IMR-90 (cell line): ENCODE measurements around the gene GCDH. TPM values are rescaled to one million over a fixed set of nuclear protein-coding genes. Genes with fewer than 3 reads are reported as not detected.
A peak's percentile ranks its signal among the peaks of the same experiment; 100 is the strongest.

Experiments used
- ATAC-seq: fragments of 200-7000 bp; cut with Tn5 transposase; 2 replicates; pipeline ENCODE4 v1.9.1; 2020; ENCODE audit warnings: low read depth, mild to moderate bottlenecking, moderate library complexity
- BruUV-seq: library from RNA; stranded (reverse); fragments of 400-500 nt; replicated peaks from 2 replicates; lab custom pipeline; 2021; lab: Mats Ljungman, UMichigan
- CTCF ChIA-PET: fragments of 300-600 bp; formaldehyde crosslinking; extraction: SDS; loops from one replicate; lab custom pipeline; 2021; ENCODE audit warnings: antibody characterized with exemption; lab: Yijun Ruan, JAX
- POLR2A ChIA-PET: fragments of 300-600 bp; sonication (Branson Sonifier 250); formaldehyde crosslinking; loops from one replicate; lab custom pipeline; 2022; ENCODE audit warnings: antibody characterized with exemption; ENCODE audit not compliant: unreplicated experiment; lab: Charles Lee
- DNase-seq: peaks from one replicate; pipeline ENCODE4 v3.0.0; 2013
- H2AFZ ChIP-seq: replicated peaks from 2 replicates; pipeline ENCODE3; 2013; ENCODE audit warnings: low read length, mild to moderate bottlenecking; ENCODE audit not compliant: poor library complexity
- H2AK5ac ChIP-seq: 2 replicates; pipeline ENCODE4 v1.6.1; 2013; ENCODE audit warnings: low read depth, low read length, inconsistent platforms
- H2AK9ac ChIP-seq: replicated peaks from 2 replicates; pipeline ENCODE3; 2013; ENCODE audit warnings: mild to moderate bottlenecking, low read depth, low read length, moderate library complexity; ENCODE audit not compliant: poor library complexity
- H2BK120ac ChIP-seq: 2 replicates; pipeline ENCODE4 v1.6.1; 2013; ENCODE audit warnings: low read depth, low read length, inconsistent platforms
- H2BK15ac ChIP-seq: 3 replicates; pipeline ENCODE4 v1.6.1; 2013; ENCODE audit warnings: low read depth, low read length, inconsistent platforms
- H2BK20ac ChIP-seq: 2 replicates; pipeline ENCODE4 v1.6.1; 2013; ENCODE audit warnings: low read depth, mild to moderate bottlenecking, inconsistent platforms, low read length, moderate library complexity
- H2BK5ac ChIP-seq: 2 replicates; pipeline ENCODE4 v1.6.1; 2013; ENCODE audit warnings: mild to moderate bottlenecking, low read depth, low read length, inconsistent platforms; ENCODE audit not compliant: poor library complexity, severe bottlenecking
- H3K14ac ChIP-seq: replicated peaks from 2 replicates; pipeline ENCODE4 v1.6.1; 2013; ENCODE audit warnings: low read depth, low read length, inconsistent platforms
- H3K18ac ChIP-seq: 2 replicates; pipeline ENCODE4 v1.6.1; 2013; ENCODE audit warnings: low read depth, low read length, control low read depth
- H3K23ac ChIP-seq: 2 replicates; pipeline ENCODE4 v1.6.1; 2013; ENCODE audit warnings: low read depth, low read length, inconsistent platforms
- H3K27ac ChIP-seq: 2 replicates; pipeline ENCODE4 v1.5.1; 2013; ENCODE audit warnings: mild to moderate bottlenecking, control low read depth, low read length; ENCODE audit not compliant: insufficient read depth
- H3K27me3 ChIP-seq: 2 replicates; pipeline ENCODE4 v1.6.1; 2013; ENCODE audit warnings: low read length; ENCODE audit not compliant: control insufficient read depth, insufficient read depth
- H3K36me3 ChIP-seq: 2 replicates; pipeline ENCODE4 v1.6.1; 2013; ENCODE audit warnings: low read length, mixed read lengths; ENCODE audit not compliant: control insufficient read depth, insufficient read depth
- H3K4ac ChIP-seq: 2 replicates; pipeline ENCODE4 v1.6.1; 2013; ENCODE audit warnings: low read depth, low read length, inconsistent platforms
- H3K4me1 ChIP-seq: 2 replicates; pipeline ENCODE4 v1.6.1; 2013; ENCODE audit warnings: low read length, mixed read lengths; ENCODE audit not compliant: control insufficient read depth, insufficient read depth
- H3K4me2 ChIP-seq: 2 replicates; pipeline ENCODE4 v1.6.1; 2013; ENCODE audit warnings: low read depth, mild to moderate bottlenecking, control low read depth, low read length, moderate library complexity
- H3K4me3 ChIP-seq: 2 replicates; pipeline ENCODE4 v1.5.1; 2013; ENCODE audit warnings: low read depth, mild to moderate bottlenecking, control low read depth, low read length, moderate library complexity; ENCODE audit not compliant: insufficient read depth
- H3K56ac ChIP-seq: 2 replicates; pipeline ENCODE4 v1.6.1; 2013; ENCODE audit warnings: low read length, inconsistent platforms; ENCODE audit not compliant: insufficient read depth; ENCODE audit errors: extremely low read depth
- H3K79me1 ChIP-seq, 2 experiments: 2 replicates each; pipeline ENCODE4 v1.6.1; 2013; ENCODE audit warnings: low read length in 2 of 2, inconsistent platforms in 1 of 2, low read depth in 1 of 2
- H3K9ac ChIP-seq: 2 replicates; pipeline ENCODE4 v1.6.1; 2013; ENCODE audit warnings: low read depth, low read length, control low read depth
- H3K9me1 ChIP-seq: 2 replicates; pipeline ENCODE4 v1.6.1; 2013; ENCODE audit warnings: low read length, inconsistent platforms; ENCODE audit not compliant: insufficient read depth
- H3K9me3 ChIP-seq: 2 replicates; pipeline ENCODE4 v1.6.1; 2013; ENCODE audit warnings: low read length; ENCODE audit not compliant: control insufficient read depth, insufficient read depth
- H4K20me1 ChIP-seq: 2 replicates; pipeline ENCODE4 v1.6.1; 2013; ENCODE audit warnings: low read length, inconsistent platforms; ENCODE audit not compliant: insufficient read depth
- H4K5ac ChIP-seq: 2 replicates; pipeline ENCODE4 v1.6.1; 2013; ENCODE audit warnings: mild to moderate bottlenecking, low read depth, low read length, control low read depth
- H4K8ac ChIP-seq, 2 experiments: 2 replicates each; pipeline ENCODE4 v1.6.1; 2013; ENCODE audit warnings: low read depth in 2 of 2, low read length in 2 of 2, control low read depth in 1 of 2, inconsistent platforms in 1 of 2
- H4K91ac ChIP-seq: 2 replicates; pipeline ENCODE4 v1.6.1; 2013; ENCODE audit warnings: low read depth, low read length, inconsistent platforms; ENCODE audit not compliant: insufficient read depth
- CEBPB ChIP-seq: IDR thresholded peaks from 2 replicates; pipeline ENCODE4 v1.6.1; 2012; ENCODE audit warnings: low read depth, low read length, improper control_type of control experiment
- FOS ChIP-seq: fragments of 150-350 bp; IDR thresholded peaks from 2 replicates; pipeline ENCODE4 v1.6.1; 2016; ENCODE audit warnings: low read depth, low read length
- MAZ ChIP-seq: IDR thresholded peaks from 2 replicates; pipeline ENCODE4 v1.6.1; 2012; ENCODE audit warnings: low read depth, mild to moderate bottlenecking, low read length, improper control_type of control experiment, moderate library complexity, borderline replicate concordance
- RAD21 ChIP-seq: IDR thresholded peaks from 2 replicates; pipeline ENCODE4 v1.6.1; 2012; ENCODE audit warnings: low read length, improper control_type of control experiment
- WGBS, 2 experiments: methylation state at CpG; one replicate each; pipeline versions ENCODE4 v1.1.5 to v1.1.7; 2013; ENCODE audit warnings: missing lambda C conversion rate in 2 of 2; ENCODE audit not compliant: insufficient read length in 1 of 2; ENCODE audit errors: extremely low coverage in 2 of 2; 5-methylcytosine and 5-hydroxymethylcytosine counted together
- dilution Hi-C: fragments of 300-500 bp; cut with HindIII; formaldehyde crosslinking; loops from one replicate; pipeline ENCODE4 v1.14.3; 2018; ENCODE audit warnings: low sequenced_read_pairs; ENCODE audit not compliant: unreplicated experiment
- in situ Hi-C: fragments of 300-500 bp; cut with MboI; formaldehyde crosslinking; loops from 3 replicates; pipeline ENCODE4 v1.14.3; 2019; ENCODE audit warnings: low sequenced_read_pairs, inconsistent platforms, mixed read lengths
- intact Hi-C: fragments of 100-400 bp; cut with micrococcal nuclease; formaldehyde crosslinking; loops from 2 replicates; pipeline ENCODE4 v1.10.0; 2022
- polyA plus RNA-seq, 3 experiments: library from polyadenylated mRNA; depleted of rRNA; stranded (reverse); fragments of >200 nt; gene quantifications; 2 replicates each; pipeline ENCODE4 v1.2.3, GENCODE V29; 2012; ENCODE audit warnings: low replicate concordance in 1 of 3
- total RNA-seq: library from RNA; depleted of rRNA; stranded (reverse); fragments of >200 nt; gene quantifications from 2 replicates; pipeline ENCODE4 v1.2.3, GENCODE V29; 2012
- TF ChIP-seq, protein P1 (sequence below): conservative IDR thresholded peaks from 2 replicates; pipeline ENCODE4 v1.5.1; 2012; ENCODE audit warnings: mild to moderate bottlenecking, low read depth, low read length, improper control_type of control experiment

Gene GCDH
- total and polyA plus RNA-seq, 2 of the 4 experiments (the other 2 are of a cell fraction) = 27.7 to 41.6 TPM

DNA sequence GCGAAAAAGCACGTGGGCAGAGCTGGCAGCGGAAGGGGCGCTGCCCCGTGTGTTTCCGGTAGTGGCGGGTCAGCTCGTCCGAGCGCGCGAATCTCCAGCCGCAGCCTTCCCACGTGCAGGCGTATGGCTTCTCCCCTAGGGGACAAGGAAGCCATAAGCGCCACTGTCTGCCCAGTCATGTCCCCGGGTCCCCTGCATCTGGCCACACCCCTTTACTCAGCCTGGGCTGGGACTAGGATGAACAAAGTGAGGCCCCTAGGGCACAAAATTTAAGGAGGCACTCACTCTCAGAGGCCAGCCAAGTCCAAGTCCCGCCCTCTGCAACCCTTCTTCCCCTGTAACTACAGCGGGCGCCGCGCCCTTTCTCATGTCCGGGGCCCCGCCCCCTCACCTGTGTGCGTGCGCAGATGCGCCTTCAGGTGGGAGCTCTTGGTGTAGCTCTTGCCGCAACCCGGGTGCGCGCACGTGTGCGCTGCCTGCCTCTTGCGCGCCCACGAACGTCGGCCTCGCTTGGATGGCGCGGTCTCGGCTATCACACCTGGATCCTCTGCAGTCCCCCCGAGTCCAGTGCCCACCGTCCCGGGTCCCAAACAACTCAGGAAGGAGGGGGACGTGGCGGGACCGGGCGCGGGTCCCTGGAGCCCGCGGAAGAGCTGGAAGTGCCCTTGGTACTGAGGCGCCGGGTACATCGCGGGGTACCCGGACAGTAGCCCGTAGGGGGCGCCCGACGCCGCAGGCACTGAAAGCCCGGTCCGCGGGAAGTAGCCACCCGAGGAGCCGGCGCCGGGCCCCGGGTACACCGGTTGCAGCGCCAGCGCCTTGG lies 5.8 kb upstream of the GCDH start:
- 5% methylated on average over 45 of the region's 73 CpGs; no CpG with 5 or more reads in 1 of the 2 experiments for WGBS, 2 experiments
- Histone ChIP-seq H4K20me1 (no peaks in the 10 kb centered on the region), H3K23ac (no peak overlapping the region), H4K91ac (no peak overlapping the region), H3K27me3 (peaks cover 40% of the 10 kb centered on the region), H2AFZ (peak overlapping the region; percentile 87), H3K4me3 (peak overlapping the region; percentile 32), H3K9me3 (peaks cover 13% of the 10 kb centered on the region), H2AK5ac (no peak overlapping the region), H2BK120ac (no peak overlapping the region), H3K14ac (no peak overlapping the region), H3K56ac (no peak overlapping the region), H2BK20ac (no peak overlapping the region), H3K18ac (no peak overlapping the region), H2BK15ac (no peak overlapping the region), H3K27ac (no peak overlapping the region), H3K9me1 (no peaks in the 10 kb centered on the region), H3K36me3 (no peaks in the 10 kb centered on the region), H2AK9ac (no peak overlapping the region), H3K9ac (no peak overlapping the region), H3K4ac (no peak overlapping the region), H3K4me2 (peak overlapping the region; percentile 61), H4K5ac (no peak overlapping the region), H3K79me1 (peaks cover 0 to 6% of the 10 kb centered on the region in 2 experiments; a peak in 1 of 4 replicates), H3K4me1 (peaks cover 5% of the 10 kb centered on the region; the same call in 1 of the 2 replicates), H4K8ac (no peak overlapping the region), H2BK5ac (no peak overlapping the region)
- CTCF ChIA-PET = interaction anchor here (0.6 kb wide), 1 partner anchor 243 kb away, joined by 3 read pairs; no protein-coding TSS in a partner anchor
- DNase-seq (peak; percentile 28), ATAC-seq (peak; percentile 62)
- no TSS peak for BruUV-seq
- TF ChIP-seq, protein P1, sequence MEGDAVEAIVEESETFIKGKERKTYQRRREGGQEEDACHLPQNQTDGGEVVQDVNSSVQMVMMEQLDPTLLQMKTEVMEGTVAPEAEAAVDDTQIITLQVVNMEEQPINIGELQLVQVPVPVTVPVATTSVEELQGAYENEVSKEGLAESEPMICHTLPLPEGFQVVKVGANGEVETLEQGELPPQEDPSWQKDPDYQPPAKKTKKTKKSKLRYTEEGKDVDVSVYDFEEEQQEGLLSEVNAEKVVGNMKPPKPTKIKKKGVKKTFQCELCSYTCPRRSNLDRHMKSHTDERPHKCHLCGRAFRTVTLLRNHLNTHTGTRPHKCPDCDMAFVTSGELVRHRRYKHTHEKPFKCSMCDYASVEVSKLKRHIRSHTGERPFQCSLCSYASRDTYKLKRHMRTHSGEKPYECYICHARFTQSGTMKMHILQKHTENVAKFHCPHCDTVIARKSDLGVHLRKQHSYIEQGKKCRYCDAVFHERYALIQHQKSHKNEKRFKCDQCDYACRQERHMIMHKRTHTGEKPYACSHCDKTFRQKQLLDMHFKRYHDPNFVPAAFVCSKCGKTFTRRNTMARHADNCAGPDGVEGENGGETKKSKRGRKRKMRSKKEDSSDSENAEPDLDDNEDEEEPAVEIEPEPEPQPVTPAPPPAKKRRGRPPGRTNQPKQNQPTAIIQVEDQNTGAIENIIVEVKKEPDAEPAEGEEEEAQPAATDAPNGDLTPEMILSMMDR = peak; percentile 52
- TF ChIP-seq CEBPB = no peak
- no peak for TF ChIP-seq FOS
- TF ChIP-seq RAD21 = peak; percentile 42
- TF ChIP-seq MAZ = no peak
- dilution Hi-C loops = no loop called here
- POLR2A ChIA-PET = no interaction called here
- intact Hi-C loops = no loop called here
- in situ Hi-C loops = no loop called here
